Pancreas (tissue), 10 donors: ENCODE results near the gene XYLT1. TPM values are rescaled to one million over a fixed set of nuclear protein-coding genes. Genes with fewer than 3 reads are reported as not detected.

Source experiments
- ATAC-seq, 4 donors: fragments of 200-7000 bp; cut with Tn5 transposase; one replicate each; pipeline versions ENCODE4 v1.8.0 to v1.9.1; 2020; ENCODE audit warnings: mild to moderate bottlenecking in 4 of 4, moderate library complexity in 4 of 4
- DNase-seq, 6 donors: peaks; one replicate each; pipeline ENCODE4 v3.0.0-alpha.2; 2020
- FAIRE-seq: peaks from 2 replicates; lab custom pipeline; 2012; peaks lifted over from hg19 to GRCh38; lab: Jason Lieb, UNC
- H3K27ac ChIP-seq, 4 donors: fragments of 200-600 bp; sonication (generic); 1 replicate in 3 of 4; 2 replicates in 1 of 4; pipeline versions ENCODE4 v1.5.0 to v1.8.0; 2020
- H3K27me3 ChIP-seq, 4 donors: fragments of 200-600 bp; one replicate each; pipeline ENCODE4 v1.8.0; 2021
- H3K36me3 ChIP-seq, 3 donors: fragments of 200-600 bp; sonication (generic) in 1 of 3; one replicate each; pipeline versions ENCODE4 v1.5.0 to v1.8.0; 2020 to 2021
- H3K4me1 ChIP-seq, 3 donors: fragments of 200-600 bp; one replicate each; pipeline ENCODE4 v1.8.0; 2021
- H3K4me3 ChIP-seq, 4 donors: fragments of 200-600 bp; sonication (generic) in 2 of 4; one replicate each; pipeline versions ENCODE4 v1.5.0 to v1.8.0; 2020 to 2021
- H3K9me3 ChIP-seq, 4 donors: fragments of 200-600 bp; one replicate each; pipeline ENCODE4 v1.8.0; 2021
- CTCF ChIP-seq, 4 donors: fragments of 200-600 bp; sonication (generic) in 3 of 4; IDR thresholded peaks; one replicate each; pipeline versions ENCODE4 v1.5.0 to v1.8.0; 2021; ENCODE audit warnings: antibody characterized with exemption in 4 of 4
- WGBS, 2 donors: extraction: QIAGEN DNeasy Blood & Tissue Kit; methylation state at CpG; one replicate each; pipeline ENCODE4 v1.1.7; 2013; 5-methylcytosine and 5-hydroxymethylcytosine counted together
- intact Hi-C, 3 donors: fragments of 100-400 bp; cut with DNase I; formaldehyde crosslinking; loops; one replicate each; pipeline versions ENCODE4 v1.11.1 to v1.14.2; 2022
- polyA plus RNA-seq, 2 donors: library from polyadenylated mRNA; stranded (reverse); fragments of 200-250 nt; gene quantifications; one replicate each; pipeline ENCODE4 v1.2.3, GENCODE V29; 2013
- total RNA-seq, 6 donors: library from RNA; stranded (reverse); fragmentation: NEBNext Ultra II Directional in 4 of 6; extraction: Animal tissue kit (Norgen Biotek cat#: 25700) in 4 of 6; gene quantifications; one replicate each; pipeline versions ENCODE4 v1.2.1 to v1.2.4, GENCODE V29; 2021 to 2023
- donor health status: healthy with polysubstance abuse.
- donor health status: DM: no; HTN: no; CAD: no; lungs with moderate emphysema.
- donor health status: DM: no; HTN: no; CAD: no.
- donor health status: control.
- donor health status: control.
- donor health status: Bipolar disorder and iron deficiency.
- donor health status: DM: yes; HTN: yes; CAD: no.
- donor health status: DM: no; HTN: no; CAD: no.
- donor health status: DM: no; HTN: no; CAD: no.
- donor health status: DM: yes; HTN: yes; CAD: no.

XYLT1 gene
- total and polyA plus RNA-seq, 8 donors: 1.6 to 8.2 (median 4.6) TPM

DNA sequence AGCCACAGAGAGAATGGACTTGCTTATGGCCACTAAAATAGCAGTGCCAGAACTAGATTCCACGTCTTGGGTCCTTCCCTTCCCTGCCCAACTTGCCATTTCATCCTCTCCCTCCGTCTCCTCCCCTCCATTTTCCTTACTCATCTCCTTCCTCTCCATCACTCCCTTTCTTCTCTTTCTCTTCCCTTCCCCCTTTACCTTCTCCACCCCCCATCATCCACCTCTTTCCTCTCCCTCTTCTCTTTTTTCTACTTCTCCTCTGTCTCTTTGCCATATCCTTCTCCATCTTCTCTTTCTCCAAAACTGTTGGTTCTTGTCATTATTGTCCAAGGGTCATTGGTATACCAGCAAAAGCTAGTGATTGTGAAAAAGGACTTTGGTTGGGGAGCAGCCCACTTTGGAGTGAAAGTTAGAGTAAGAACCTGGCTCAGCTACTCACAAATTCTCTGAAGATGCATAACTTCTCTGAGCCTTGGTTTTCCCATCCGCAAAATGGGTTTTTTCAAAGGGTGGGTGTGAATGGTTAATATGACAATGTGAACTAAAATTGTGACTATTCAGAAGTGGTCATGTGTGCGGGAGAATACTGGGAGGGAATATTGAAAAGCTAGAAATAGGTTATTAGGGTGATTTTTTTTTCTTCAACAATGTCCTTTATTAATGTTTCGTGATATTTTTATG, 393.8 kb downstream of the XYLT1 start:
- Histone ChIP-seq H3K4me3 (no peak overlapping the region), H3K4me1 (no peaks in the 10 kb centered on the region), H3K36me3 (no peaks in the 10 kb centered on the region), H3K9me3 (no peaks in the 10 kb centered on the region), H3K27ac (no peak overlapping the region), H3K27me3 (no peaks in the 10 kb centered on the region)
- ATAC-seq: no peak
- FAIRE-seq: no peak
- no peak for TF ChIP-seq CTCF (IDR thresholded peaks at IDR 0.05)
- DNase-seq: no peak
- 69 to 80% methylated on average over 5 of the region's 5 CpGs for WGBS, 2 donors
- intact Hi-C loops: no loop called here

DNA sequence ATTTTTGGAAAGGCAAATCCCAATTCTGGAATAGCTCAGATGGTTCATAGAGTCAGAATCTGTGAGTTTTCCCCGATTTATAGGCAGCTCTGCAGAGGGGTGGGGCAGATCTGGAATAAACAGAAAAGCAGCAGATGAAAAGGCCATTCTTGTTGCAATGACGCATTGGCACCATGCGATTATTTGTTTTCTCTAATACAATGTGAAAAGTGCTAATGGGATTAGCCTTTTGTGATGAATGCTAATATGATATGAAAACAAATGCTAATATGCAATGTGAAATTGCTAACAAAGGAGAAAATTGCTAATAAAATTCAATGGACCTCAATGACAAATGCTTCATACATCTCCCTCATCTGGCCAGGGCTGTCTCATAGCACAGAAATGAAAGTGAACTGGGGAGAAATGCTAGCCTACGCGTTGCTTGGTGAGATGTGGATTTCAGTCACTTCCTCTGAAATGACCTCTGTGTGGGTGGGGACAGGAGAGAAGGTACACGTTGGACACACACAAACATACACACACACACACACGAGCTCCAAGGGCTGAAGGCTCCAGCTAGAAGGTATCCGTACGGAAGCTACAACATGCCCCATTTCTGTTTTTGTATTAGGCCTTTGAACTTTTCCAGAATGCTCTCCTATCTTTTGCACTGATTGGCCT, 394.5 kb downstream of the XYLT1 start:
- no peaks in the 10 kb centered on the region for H3K27me3 ChIP-seq
- no peak for ATAC-seq
- 58 to 61% methylated on average over 9 of the region's 9 CpGs for WGBS, 2 donors
- no peak overlapping the region for H3K27ac ChIP-seq
- H3K4me1 ChIP-seq: no peaks in the 10 kb centered on the region
- DNase-seq: no peak
- H3K4me3 ChIP-seq: no peak overlapping the region
- H3K9me3 ChIP-seq: no peaks in the 10 kb centered on the region
- FAIRE-seq: no peak
- no peak for TF ChIP-seq CTCF (IDR thresholded peaks at IDR 0.05)
- intact Hi-C loops: no loop called here
- no peaks in the 10 kb centered on the region for H3K36me3 ChIP-seq

- FAIRE-seq: no peak
- intact Hi-C loops: no loop called here
- H3K4me1 ChIP-seq: no peaks in the 10 kb centered on the region
Measured at GRCh38 chr16:17072104-17072503, 398.7 kb downstream of the XYLT1 start.

DNA sequence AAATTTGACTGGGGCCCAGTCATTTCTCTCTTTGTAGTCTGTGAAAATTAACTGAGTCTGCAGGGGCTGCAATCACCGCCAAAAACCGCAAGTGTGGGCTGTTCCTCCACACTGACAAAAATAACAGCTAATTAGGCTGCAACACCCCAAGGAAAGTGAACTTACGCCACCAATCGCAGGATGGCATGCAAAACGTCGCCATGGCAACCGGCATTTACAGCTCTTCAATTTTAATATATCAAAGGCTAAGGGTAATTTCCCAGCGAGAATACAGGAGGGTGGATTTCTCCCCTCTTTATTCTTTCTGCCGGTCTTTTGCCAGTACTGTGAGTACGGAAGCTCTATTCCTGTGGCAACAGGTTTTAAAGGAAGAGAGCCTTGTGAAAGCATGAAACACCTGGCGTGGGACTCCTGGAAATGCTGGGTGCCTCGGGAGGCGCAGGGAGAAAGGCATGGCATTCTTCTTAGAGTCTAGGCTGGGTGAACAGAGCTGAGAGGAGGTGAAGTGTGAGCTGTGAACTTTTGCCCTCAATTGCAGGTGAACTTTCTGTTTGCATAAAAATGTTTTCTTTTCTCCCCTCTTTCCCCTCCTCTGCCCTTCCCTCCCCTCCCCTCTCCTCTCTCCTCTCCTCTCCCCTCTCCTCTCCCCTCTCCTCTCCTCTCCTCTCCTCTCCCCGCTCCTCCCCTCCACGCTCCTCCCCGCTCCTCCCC, 399.7 kb downstream of the XYLT1 start:
- H3K27me3 ChIP-seq: peaks cover 0 to 5% (median 0%) of the 10 kb centered on the region in 4 donors
- intact Hi-C loops: no loop called here
- no peak overlapping the region for H3K27ac ChIP-seq
- ATAC-seq (peak in 3 of 4 donors; percentile 35 to 47 (median 44)), DNase-seq (peak in 3 of 6 donors; percentile 5 to 22 (median 17)), FAIRE-seq (no peak)
- H3K36me3 ChIP-seq: no peaks in the 10 kb centered on the region
- H3K4me1 ChIP-seq: no peaks in the 10 kb centered on the region
- 20 to 24% methylated on average over 13 of the region's 16 CpGs for WGBS, 2 donors
- H3K9me3 ChIP-seq: no peaks in the 10 kb centered on the region
- no peak for TF ChIP-seq CTCF (IDR thresholded peaks at IDR 0.05)
- H3K4me3 ChIP-seq: no peak overlapping the region

More at GRCh38 chr16:17072104-17072503, 398.7 kb downstream of the XYLT1 start:
- ATAC-seq: no peak
- Histone ChIP-seq H3K36me3 (no peaks in the 10 kb centered on the region), H3K4me3 (no peak overlapping the region), H3K9me3 (no peaks in the 10 kb centered on the region), H3K27me3 (no peaks in the 10 kb centered on the region), H3K27ac (no peak overlapping the region)
- DNase-seq: no peak
- no peak for TF ChIP-seq CTCF (IDR thresholded peaks at IDR 0.05)
- 59 to 71% methylated on average over 2 of the region's 2 CpGs for WGBS, 2 donors
